Neural progenitor cell (in vitro differentiated cells): ENCODE measurements around the gene SCFD2.

Experiments used
- EZH2 ChIP-seq: fragments of 200-600 bp; sonication (generic); IDR thresholded peaks from 2 replicates; pipeline ENCODE4 v1.6.1; 2017; ENCODE audit warnings: antibody characterized with exemption, mild to moderate bottlenecking, moderate library complexity
- EZH2phosphoT487 ChIP-seq: fragments of 200-600 bp; sonication (generic); IDR thresholded peaks from 2 replicates; pipeline ENCODE4 v1.6.1; 2017; ENCODE audit warnings: antibody characterized with exemption
- TF ChIP-seq, protein P1 (sequence below): fragments of 200-600 bp; sonication (generic); IDR thresholded peaks from 2 replicates; pipeline ENCODE4 v1.5.1; 2017; ENCODE audit warnings: antibody characterized with exemption, mild to moderate bottlenecking

DNA sequence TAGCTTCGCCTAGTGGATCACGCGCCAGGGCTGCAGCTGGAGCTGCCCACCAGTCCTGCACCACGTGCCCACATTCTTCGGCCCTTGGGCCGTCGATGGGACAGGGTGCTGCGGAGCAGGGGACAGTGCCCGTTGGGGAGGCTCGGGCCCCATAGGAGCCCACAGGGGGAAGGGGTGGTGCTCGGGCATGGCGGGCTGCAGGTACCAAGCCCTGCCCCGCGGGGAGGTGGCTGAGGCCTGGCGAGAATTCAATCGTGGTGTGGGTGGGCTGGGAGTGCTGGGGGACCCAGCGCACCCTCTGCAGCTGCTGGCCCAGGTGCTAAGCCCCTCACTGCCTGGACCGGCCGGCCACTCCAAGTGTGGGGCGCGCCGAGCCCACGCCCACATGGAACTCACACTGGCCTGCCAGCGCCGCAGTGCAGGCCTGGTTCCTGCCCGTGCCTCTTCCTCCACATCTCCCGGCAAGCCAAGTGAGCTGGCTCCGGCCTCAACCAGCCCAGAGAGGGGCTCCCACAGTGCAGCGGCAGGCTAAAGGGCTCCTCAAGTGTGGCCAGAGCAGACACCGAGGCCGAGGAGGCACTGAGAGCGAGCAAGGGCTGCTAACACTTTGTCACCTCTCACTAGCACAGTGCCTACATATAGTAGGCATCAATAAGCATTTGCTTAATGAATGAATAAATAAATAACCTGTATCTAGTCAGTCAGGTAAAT lies 11.7 kb downstream of the SCFD2 start:
- TF ChIP-seq, protein P1, sequence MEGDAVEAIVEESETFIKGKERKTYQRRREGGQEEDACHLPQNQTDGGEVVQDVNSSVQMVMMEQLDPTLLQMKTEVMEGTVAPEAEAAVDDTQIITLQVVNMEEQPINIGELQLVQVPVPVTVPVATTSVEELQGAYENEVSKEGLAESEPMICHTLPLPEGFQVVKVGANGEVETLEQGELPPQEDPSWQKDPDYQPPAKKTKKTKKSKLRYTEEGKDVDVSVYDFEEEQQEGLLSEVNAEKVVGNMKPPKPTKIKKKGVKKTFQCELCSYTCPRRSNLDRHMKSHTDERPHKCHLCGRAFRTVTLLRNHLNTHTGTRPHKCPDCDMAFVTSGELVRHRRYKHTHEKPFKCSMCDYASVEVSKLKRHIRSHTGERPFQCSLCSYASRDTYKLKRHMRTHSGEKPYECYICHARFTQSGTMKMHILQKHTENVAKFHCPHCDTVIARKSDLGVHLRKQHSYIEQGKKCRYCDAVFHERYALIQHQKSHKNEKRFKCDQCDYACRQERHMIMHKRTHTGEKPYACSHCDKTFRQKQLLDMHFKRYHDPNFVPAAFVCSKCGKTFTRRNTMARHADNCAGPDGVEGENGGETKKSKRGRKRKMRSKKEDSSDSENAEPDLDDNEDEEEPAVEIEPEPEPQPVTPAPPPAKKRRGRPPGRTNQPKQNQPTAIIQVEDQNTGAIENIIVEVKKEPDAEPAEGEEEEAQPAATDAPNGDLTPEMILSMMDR, result no peak
- TF ChIP-seq EZH2 (no peak), EZH2phosphoT487 (no peak)
